GM12878 (cell line): Measurements from ENCODE around the gene TSHZ1. TPM values are rescaled to one million over a fixed set of nuclear protein-coding genes. Genes with fewer than 3 reads are reported as not detected.

Experiments
- ATAC-seq: fragments of 200-7000 bp; cut with Tn5 transposase; 3 replicates; pipeline ENCODE4 v1.9.1; 2020; ENCODE audit warnings: mild to moderate bottlenecking, moderate library complexity
- BruUV-seq: library from RNA; stranded (reverse); fragments of 400-500 nt; replicated peaks from 2 replicates; lab custom pipeline; 2021; lab: Mats Ljungman, UMichigan
- CTCF ChIA-PET: fragments of 300-600 bp; sonication (Branson Sonifier 250); formaldehyde crosslinking; extraction: SDS; loops from one replicate; lab custom pipeline; 2021; ENCODE audit warnings: inconsistent platforms; lab: Yijun Ruan, JAX
- POLR2A ChIA-PET: fragments of 350-600 bp; formaldehyde crosslinking; extraction: SDS; loops from one replicate; lab custom pipeline; 2021; ENCODE audit warnings: inconsistent platforms; lab: Charles Lee
- RAD21 ChIA-PET: fragments of 300-600 bp; sonication (Branson Sonifier 250); formaldehyde crosslinking; loops from one replicate; lab custom pipeline; 2023; ENCODE audit warnings: antibody characterized with exemption; ENCODE audit not compliant: unreplicated experiment; lab: Charles Lee
- SMC1A ChIA-PET: fragments of 300-600 bp; sonication (Branson Sonifier 250); formaldehyde crosslinking; loops from one replicate; lab custom pipeline; 2023; ENCODE audit not compliant: unreplicated experiment, uncharacterized antibody; lab: Charles Lee
- DNase-seq: peaks from one replicate; pipeline ENCODE4 v3.0.0-alpha.2; 2011; ENCODE audit warnings: low read depth, low spot score
- FAIRE-seq: peaks from 3 replicates; lab custom pipeline; 2011; peaks lifted over from hg19 to GRCh38; lab: Jason Lieb, UNC
- H2AFZ ChIP-seq: 2 replicates; pipeline ENCODE4 v1.6.0; 2011; ENCODE audit warnings: low read depth, low read length, control low read depth; ENCODE audit not compliant: control insufficient read depth
- H3K27ac ChIP-seq: 2 replicates; pipeline ENCODE4 v1.5.1; 2011; ENCODE audit warnings: control low read depth; ENCODE audit not compliant: control insufficient read depth, insufficient read depth
- H3K27me3 ChIP-seq, 2 experiments: replicated peaks in 1 of 2; 2 replicates each; pipeline versions ENCODE4 v1.6.0 to v1.6.1; 2011; ENCODE audit warnings: low read length in 1 of 2; ENCODE audit not compliant: control insufficient read depth in 2 of 2, insufficient read depth in 2 of 2
- H3K36me3 ChIP-seq, 2 experiments: 2 replicates each; pipeline ENCODE4 v1.5.1; 2011; ENCODE audit warnings: low read length in 1 of 2; ENCODE audit not compliant: control insufficient read depth in 2 of 2, insufficient read depth in 2 of 2
- H3K4me1 ChIP-seq: 2 replicates; pipeline ENCODE4 v1.6.1; 2011; ENCODE audit warnings: mild to moderate bottlenecking, low read length, moderate library complexity, mixed read lengths; ENCODE audit not compliant: control insufficient read depth, insufficient read depth
- H3K4me2 ChIP-seq: 2 replicates; pipeline ENCODE4 v1.6.0; 2011; ENCODE audit warnings: control low read depth; ENCODE audit not compliant: control insufficient read depth, insufficient read depth
- H3K4me3 ChIP-seq: fragments of 200-600 bp; sonication (generic); 2 replicates; pipeline ENCODE4 v1.5.1; 2016
- H3K79me2 ChIP-seq: 2 replicates; pipeline ENCODE4 v1.6.0; 2011; ENCODE audit warnings: low read length; ENCODE audit not compliant: control insufficient read depth, insufficient read depth
- H3K9ac ChIP-seq: 2 replicates; pipeline ENCODE4 v1.8.0; 2011; ENCODE audit warnings: low read length, control low read depth, mixed read lengths; ENCODE audit not compliant: control insufficient read depth, insufficient read depth
- H3K9me3 ChIP-seq: replicated peaks from 3 replicates; pipeline ENCODE4 v1.5.1; 2011; ENCODE audit warnings: mild to moderate bottlenecking, low read length; ENCODE audit not compliant: control insufficient read depth, insufficient read depth
- H4K20me1 ChIP-seq: 2 replicates; pipeline ENCODE4 v1.6.0; 2011; ENCODE audit not compliant: control insufficient read depth, insufficient read depth
- BHLHE40 ChIP-seq, 2 experiments: fragments of 450-650 bp in 1 of 2; IDR thresholded peaks; 2 replicates each; pipeline ENCODE4 v1.6.1; 2011 to 2017; ENCODE audit warnings: low read depth in 2 of 2, borderline replicate concordance in 1 of 2, improper control_type of control experiment in 1 of 2, low read length in 1 of 2, mild to moderate bottlenecking in 1 of 2
- NFXL1 ChIP-seq: fragments of 450-650 bp; IDR thresholded peaks from 2 replicates; pipeline ENCODE4 v1.6.1; 2017; ENCODE audit warnings: antibody characterized with exemption, mild to moderate bottlenecking, borderline replicate concordance
- NFYA ChIP-seq: IDR thresholded peaks from 2 replicates; pipeline ENCODE4 v1.6.1; 2011; ENCODE audit warnings: low read depth, mild to moderate bottlenecking, low read length, improper control_type of control experiment, borderline replicate concordance
- NFYB ChIP-seq: IDR thresholded peaks from 2 replicates; pipeline ENCODE4 v1.6.1; 2011; ENCODE audit warnings: low read depth, mild to moderate bottlenecking, low read length, improper control_type of control experiment, moderate library complexity; ENCODE audit not compliant: insufficient read depth
- PAX5 ChIP-seq: IDR thresholded peaks from 2 replicates; pipeline ENCODE4 v1.6.1; 2011; ENCODE audit warnings: low read depth, low read length, borderline replicate concordance
- PML ChIP-seq: IDR thresholded peaks from 2 replicates; pipeline ENCODE4 v1.6.1; 2012; ENCODE audit warnings: low read length, inconsistent platforms
- SUPT20H ChIP-seq: IDR thresholded peaks from 2 replicates; pipeline ENCODE4 v1.6.1; 2011; ENCODE audit warnings: low read depth, mild to moderate bottlenecking, low read length, moderate library complexity, borderline replicate concordance; ENCODE audit not compliant: control insufficient read depth
- SUZ12 ChIP-seq: fragments of 200-600 bp; sonication (generic); IDR thresholded peaks from one replicate; pipeline ENCODE4 v1.6.1; 2018; ENCODE audit warnings: antibody characterized with exemption, mild to moderate bottlenecking; ENCODE audit not compliant: unreplicated experiment
- ZNF217 ChIP-seq: fragments of 450-650 bp; IDR thresholded peaks from 2 replicates; pipeline ENCODE4 v1.6.1; 2017; ENCODE audit warnings: antibody characterized with exemption, mild to moderate bottlenecking
- ZNF384 ChIP-seq: IDR thresholded peaks from 2 replicates; pipeline ENCODE4 v1.6.1; 2012; ENCODE audit warnings: low read depth, mild to moderate bottlenecking, low read length, improper control_type of control experiment, borderline replicate concordance
- WGBS: methylation state at CpG from one replicate; pipeline ENCODE4 v1.1.6; 2016; ENCODE audit warnings: low lambda C conversion rate; ENCODE audit not compliant: insufficient replicate concordance, insufficient coverage; ENCODE audit errors: missing lambda C conversion rate; 5-methylcytosine and 5-hydroxymethylcytosine counted together
- in situ Hi-C: fragments of 300-500 bp; cut with MboI; formaldehyde crosslinking; loops from 9 replicates; pipeline ENCODE4 v1.14.3; 2018; ENCODE audit warnings: mixed read lengths
- intact Hi-C: fragments of 100-400 bp; cut with micrococcal nuclease; formaldehyde crosslinking; loops from one replicate; pipeline ENCODE4 v1.14.2; 2022; ENCODE audit not compliant: unreplicated experiment
- polyA plus RNA-seq, 11 experiments: library from polyadenylated mRNA; depleted of rRNA in 4 of 11; unstranded in 6 of 11; stranded (reverse) in 5 of 11; fragments of >200 nt; fragmentation: Nextera tagmentation in 4 of 11; fragmentation: Illumina TruSeq in 1 of 11; extraction: Ambion mirVana in 4 of 11; extraction: Trizol in 1 of 11; gene quantifications; 1 replicate in 1 of 11; 2 replicates in 10 of 11; pipeline versions ENCODE4 v1.2.1 to v1.2.3, GENCODE V29; 2011 to 2016; ENCODE audit warnings: inconsistent platforms in 2 of 11, missing spikeins in 2 of 11, low read depth in 1 of 11
- total RNA-seq, 4 experiments: library from RNA; depleted of rRNA in 3 of 4; stranded (reverse); fragments of >200 nt in 3 of 4; fragmentation: Illumina TruSeq in 1 of 4; extraction: Trizol in 1 of 4; gene quantifications; 2 replicates each; pipeline versions ENCODE4 v1.2.1 to v1.2.3, GENCODE V29; 2013 to 2021
- TF ChIP-seq, protein P1 (sequence below): IDR thresholded peaks from 2 replicates; pipeline ENCODE4 v1.6.1; 2012; ENCODE audit warnings: improper control_type of control experiment, low read depth, low read length; ENCODE audit not compliant: insufficient replicate concordance
- TF ChIP-seq, protein P2 (sequence below): fragments of 450-650 bp; IDR thresholded peaks from 2 replicates; pipeline ENCODE4 v1.6.1; 2016; ENCODE audit warnings: mild to moderate bottlenecking

TSHZ1 gene
- total and polyA plus RNA-seq, 10 of the 15 experiments (the other 5 are each of a cell fraction or from before 2014, with no cell fraction given) = 2.2 to 15.2 (median 5.1) TPM

- ChIA-PET POLR2A (no interaction called here), RAD21 (no interaction called here), SMC1A (interaction anchor here (1.0 kb wide), 1 partner anchor 9 kb away, joined by 3 read pairs; no protein-coding TSS in a partner anchor), CTCF (no interaction called here)
- H3K27me3 ChIP-seq = no peaks in the 10 kb centered on the region
- no TSS peak for BruUV-seq
- TF ChIP-seq, protein P1, sequence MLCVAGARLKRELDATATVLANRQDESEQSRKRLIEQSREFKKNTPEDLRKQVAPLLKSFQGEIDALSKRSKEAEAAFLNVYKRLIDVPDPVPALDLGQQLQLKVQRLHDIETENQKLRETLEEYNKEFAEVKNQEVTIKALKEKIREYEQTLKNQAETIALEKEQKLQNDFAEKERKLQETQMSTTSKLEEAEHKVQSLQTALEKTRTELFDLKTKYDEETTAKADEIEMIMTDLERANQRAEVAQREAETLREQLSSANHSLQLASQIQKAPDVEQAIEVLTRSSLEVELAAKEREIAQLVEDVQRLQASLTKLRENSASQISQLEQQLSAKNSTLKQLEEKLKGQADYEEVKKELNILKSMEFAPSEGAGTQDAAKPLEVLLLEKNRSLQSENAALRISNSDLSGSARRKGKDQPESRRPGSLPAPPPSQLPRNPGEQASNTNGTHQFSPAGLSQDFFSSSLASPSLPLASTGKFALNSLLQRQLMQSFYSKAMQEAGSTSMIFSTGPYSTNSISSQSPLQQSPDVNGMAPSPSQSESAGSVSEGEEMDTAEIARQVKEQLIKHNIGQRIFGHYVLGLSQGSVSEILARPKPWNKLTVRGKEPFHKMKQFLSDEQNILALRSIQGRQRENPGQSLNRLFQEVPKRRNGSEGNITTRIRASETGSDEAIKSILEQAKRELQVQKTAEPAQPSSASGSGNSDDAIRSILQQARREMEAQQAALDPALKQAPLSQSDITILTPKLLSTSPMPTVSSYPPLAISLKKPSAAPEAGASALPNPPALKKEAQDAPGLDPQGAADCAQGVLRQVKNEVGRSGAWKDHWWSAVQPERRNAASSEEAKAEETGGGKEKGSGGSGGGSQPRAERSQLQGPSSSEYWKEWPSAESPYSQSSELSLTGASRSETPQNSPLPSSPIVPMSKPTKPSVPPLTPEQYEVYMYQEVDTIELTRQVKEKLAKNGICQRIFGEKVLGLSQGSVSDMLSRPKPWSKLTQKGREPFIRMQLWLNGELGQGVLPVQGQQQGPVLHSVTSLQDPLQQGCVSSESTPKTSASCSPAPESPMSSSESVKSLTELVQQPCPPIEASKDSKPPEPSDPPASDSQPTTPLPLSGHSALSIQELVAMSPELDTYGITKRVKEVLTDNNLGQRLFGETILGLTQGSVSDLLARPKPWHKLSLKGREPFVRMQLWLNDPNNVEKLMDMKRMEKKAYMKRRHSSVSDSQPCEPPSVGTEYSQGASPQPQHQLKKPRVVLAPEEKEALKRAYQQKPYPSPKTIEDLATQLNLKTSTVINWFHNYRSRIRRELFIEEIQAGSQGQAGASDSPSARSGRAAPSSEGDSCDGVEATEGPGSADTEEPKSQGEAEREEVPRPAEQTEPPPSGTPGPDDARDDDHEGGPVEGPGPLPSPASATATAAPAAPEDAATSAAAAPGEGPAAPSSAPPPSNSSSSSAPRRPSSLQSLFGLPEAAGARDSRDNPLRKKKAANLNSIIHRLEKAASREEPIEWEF = no peak
- TF ChIP-seq, protein P2, sequence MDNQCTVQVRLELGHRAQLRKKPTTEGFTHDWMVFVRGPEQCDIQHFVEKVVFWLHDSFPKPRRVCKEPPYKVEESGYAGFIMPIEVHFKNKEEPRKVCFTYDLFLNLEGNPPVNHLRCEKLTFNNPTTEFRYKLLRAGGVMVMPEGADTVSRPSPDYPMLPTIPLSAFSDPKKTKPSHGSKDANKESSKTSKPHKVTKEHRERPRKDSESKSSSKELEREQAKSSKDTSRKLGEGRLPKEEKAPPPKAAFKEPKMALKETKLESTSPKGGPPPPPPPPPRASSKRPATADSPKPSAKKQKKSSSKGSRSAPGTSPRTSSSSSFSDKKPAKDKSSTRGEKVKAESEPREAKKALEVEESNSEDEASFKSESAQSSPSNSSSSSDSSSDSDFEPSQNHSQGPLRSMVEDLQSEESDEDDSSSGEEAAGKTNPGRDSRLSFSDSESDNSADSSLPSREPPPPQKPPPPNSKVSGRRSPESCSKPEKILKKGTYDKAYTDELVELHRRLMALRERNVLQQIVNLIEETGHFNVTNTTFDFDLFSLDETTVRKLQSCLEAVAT = no peak
- TF ChIP-seq PAX5 (no peak), NFYA (no peak), NFYB (no peak), PML (no peak), NFXL1 (no peak), ZNF384 (no peak), BHLHE40 (IDR thresholded peaks at IDR 0.05; ENCODE audit: borderline replicate concordance in 1 of 2, low read depth in 2 of 2, low read length in 1 of 2) (no peak), SUPT20H (no peak), SUZ12 (no peak), ZNF217 (no peak)
- H3K36me3 ChIP-seq = no peaks in the 10 kb centered on the region
- H3K27ac ChIP-seq = no peak overlapping the region
- intact Hi-C loops (no loop called here), in situ Hi-C loops (no loop called here)
- DNase-seq (no peak), ATAC-seq (no peak), FAIRE-seq (no peak)
- H4K20me1 ChIP-seq = no peaks in the 10 kb centered on the region
- WGBS = 70% methylated on average over 2 of the region's 2 CpGs
- no peaks in the 10 kb centered on the region for H3K9me3 ChIP-seq
- H3K4me1 ChIP-seq = no peaks in the 10 kb centered on the region
- H2AFZ ChIP-seq = no peak overlapping the region
- H3K9ac ChIP-seq = no peak overlapping the region
- H3K4me2 ChIP-seq = no peak overlapping the region
- no peaks in the 10 kb centered on the region for H3K79me2 ChIP-seq
- no peak overlapping the region for H3K4me3 ChIP-seq
Observed at GRCh38 chr18:75307530-75307929, 96.9 kb downstream of the TSHZ1 start.
